ENCODE measurements around the gene FARP1. TPM values are rescaled to one million over a fixed set of nuclear protein-coding genes. Genes with fewer than 3 reads are reported as not detected.
"Not testable (repeated sequence)": the region's sequence is repeated elsewhere in the genome, so short reads cannot be mapped to it uniquely, and the experiment has no call there.

FARP1 gene
- total RNA-seq, 1 donor from 2014 or later, result 278 TPM

GRCh38 chr13:98270819-98271218 lies 127.9 kb downstream of the FARP1 start:
- Mint-ChIP-seq H3K27ac (peak overlapping the region; percentile 44), H3K36me3 (ENCODE audit: insufficient read depth) (peaks cover 9% of the 10 kb centered on the region), H3K4me1 (ENCODE audit: low read depth) (peaks cover 70% of the 10 kb centered on the region), H3K27me3 (no peaks in the 10 kb centered on the region), H3K4me3 (ENCODE audit: low read depth) (no peak overlapping the region), H3K9me3 (ENCODE audit: low read depth) (no peaks in the 10 kb centered on the region)
- no peak for DNase-seq (ENCODE audit: low spot score, unreplicated experiment)
- TF ChIP-seq, protein P1, sequence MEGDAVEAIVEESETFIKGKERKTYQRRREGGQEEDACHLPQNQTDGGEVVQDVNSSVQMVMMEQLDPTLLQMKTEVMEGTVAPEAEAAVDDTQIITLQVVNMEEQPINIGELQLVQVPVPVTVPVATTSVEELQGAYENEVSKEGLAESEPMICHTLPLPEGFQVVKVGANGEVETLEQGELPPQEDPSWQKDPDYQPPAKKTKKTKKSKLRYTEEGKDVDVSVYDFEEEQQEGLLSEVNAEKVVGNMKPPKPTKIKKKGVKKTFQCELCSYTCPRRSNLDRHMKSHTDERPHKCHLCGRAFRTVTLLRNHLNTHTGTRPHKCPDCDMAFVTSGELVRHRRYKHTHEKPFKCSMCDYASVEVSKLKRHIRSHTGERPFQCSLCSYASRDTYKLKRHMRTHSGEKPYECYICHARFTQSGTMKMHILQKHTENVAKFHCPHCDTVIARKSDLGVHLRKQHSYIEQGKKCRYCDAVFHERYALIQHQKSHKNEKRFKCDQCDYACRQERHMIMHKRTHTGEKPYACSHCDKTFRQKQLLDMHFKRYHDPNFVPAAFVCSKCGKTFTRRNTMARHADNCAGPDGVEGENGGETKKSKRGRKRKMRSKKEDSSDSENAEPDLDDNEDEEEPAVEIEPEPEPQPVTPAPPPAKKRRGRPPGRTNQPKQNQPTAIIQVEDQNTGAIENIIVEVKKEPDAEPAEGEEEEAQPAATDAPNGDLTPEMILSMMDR (IDR thresholded peaks at IDR 0.05; ENCODE audit: unreplicated experiment), result no peak

GRCh38 chr13:98271646-98272045 lies 128.8 kb downstream of the FARP1 start:
- H3K9me3 Mint-ChIP-seq (ENCODE audit: low read depth); H3K4me3 Mint-ChIP-seq (ENCODE audit: low read depth); DNase-seq (ENCODE audit: low spot score, unreplicated experiment); H3K27me3 Mint-ChIP-seq; H3K36me3 Mint-ChIP-seq (ENCODE audit: insufficient read depth): not testable (repeated sequence)
- Mint-ChIP-seq H3K27ac (peak overlapping the region; percentile 92), H3K4me1 (ENCODE audit: low read depth) (peaks cover 67% of the 10 kb centered on the region)

DNA sequence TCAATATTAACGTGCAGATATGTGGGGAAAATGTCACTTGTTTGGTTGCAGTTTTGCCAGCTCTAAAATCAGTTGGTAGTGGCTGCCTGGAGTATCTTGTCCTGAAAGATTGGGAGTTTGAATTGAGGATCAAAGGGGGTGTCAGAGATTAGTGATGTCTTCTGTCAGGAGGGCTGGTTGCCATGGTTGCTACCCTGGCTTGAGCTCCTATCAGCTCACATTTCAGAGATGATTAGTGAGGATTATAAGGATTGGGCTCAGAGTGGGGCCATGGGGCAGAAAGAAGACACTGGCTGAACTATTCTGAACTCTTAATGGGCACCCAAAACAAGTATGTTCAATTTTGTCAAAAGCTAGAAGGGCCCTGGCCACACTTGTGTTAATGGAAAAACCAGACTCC lies 129.7 kb downstream of the FARP1 start:
- peaks cover 9% of the 10 kb centered on the region for H3K36me3 Mint-ChIP-seq (ENCODE audit: insufficient read depth)
- DNase-seq (ENCODE audit: low spot score, unreplicated experiment), result no peak
- H3K27ac Mint-ChIP-seq, result peak overlapping the region; percentile 98
- TF ChIP-seq, protein P1 (IDR thresholded peaks at IDR 0.05; ENCODE audit: unreplicated experiment), result no peak
- peaks cover 60% of the 10 kb centered on the region for H3K4me1 Mint-ChIP-seq (ENCODE audit: low read depth)
- H3K4me3 Mint-ChIP-seq (ENCODE audit: low read depth), result peak overlapping the region; percentile 7
- H3K27me3 Mint-ChIP-seq, result no peaks in the 10 kb centered on the region
- H3K9me3 Mint-ChIP-seq (ENCODE audit: low read depth), result no peaks in the 10 kb centered on the region

GRCh38 chr13:98273067-98273823 lies 130.4 kb downstream of the FARP1 start:
- H3K27ac Mint-ChIP-seq, result peak overlapping the region; percentile 98
- H3K4me3 Mint-ChIP-seq (ENCODE audit: low read depth), result no peak overlapping the region
- no peaks in the 10 kb centered on the region for H3K9me3 Mint-ChIP-seq (ENCODE audit: low read depth)
- H3K27me3 Mint-ChIP-seq, result no peaks in the 10 kb centered on the region
- peaks cover 60% of the 10 kb centered on the region for H3K4me1 Mint-ChIP-seq (ENCODE audit: low read depth)
- peaks cover 8% of the 10 kb centered on the region for H3K36me3 Mint-ChIP-seq (ENCODE audit: insufficient read depth)
- DNase-seq (ENCODE audit: low spot score, unreplicated experiment), result no peak
- TF ChIP-seq, protein P1 (IDR thresholded peaks at IDR 0.05; ENCODE audit: unreplicated experiment), result no peak

GRCh38 chr13:98273824-98274742 lies 131.2 kb downstream of the FARP1 start:
- H3K27me3 Mint-ChIP-seq, result no peaks in the 10 kb centered on the region
- peak overlapping the region; percentile 98 for H3K27ac Mint-ChIP-seq
- H3K9me3 Mint-ChIP-seq (ENCODE audit: low read depth), result no peaks in the 10 kb centered on the region
- peak overlapping the region; percentile 54 for H3K4me3 Mint-ChIP-seq (ENCODE audit: low read depth)
- TF ChIP-seq, protein P1 (IDR thresholded peaks at IDR 0.05; ENCODE audit: unreplicated experiment), result no peak
- peaks cover 60% of the 10 kb centered on the region for H3K4me1 Mint-ChIP-seq (ENCODE audit: low read depth)
- no peak for DNase-seq (ENCODE audit: low spot score, unreplicated experiment)
- peaks cover 8% of the 10 kb centered on the region for H3K36me3 Mint-ChIP-seq (ENCODE audit: insufficient read depth)
